HG03103 (cell line): ENCODE data around the gene SLC9A3.
"Not testable (repeated sequence)": the region's sequence is repeated elsewhere in the genome, so short reads cannot be mapped to it uniquely, and the experiment has no call there.

Experiments
- ATAC-seq: cut with Tn5 transposase; IDR thresholded peaks from one replicate; pipeline ENCODE4 v1.9.1; 2021; ENCODE audit warnings: low read depth; ENCODE audit not compliant: unreplicated experiment

The SLC9A3 gene

DNA sequence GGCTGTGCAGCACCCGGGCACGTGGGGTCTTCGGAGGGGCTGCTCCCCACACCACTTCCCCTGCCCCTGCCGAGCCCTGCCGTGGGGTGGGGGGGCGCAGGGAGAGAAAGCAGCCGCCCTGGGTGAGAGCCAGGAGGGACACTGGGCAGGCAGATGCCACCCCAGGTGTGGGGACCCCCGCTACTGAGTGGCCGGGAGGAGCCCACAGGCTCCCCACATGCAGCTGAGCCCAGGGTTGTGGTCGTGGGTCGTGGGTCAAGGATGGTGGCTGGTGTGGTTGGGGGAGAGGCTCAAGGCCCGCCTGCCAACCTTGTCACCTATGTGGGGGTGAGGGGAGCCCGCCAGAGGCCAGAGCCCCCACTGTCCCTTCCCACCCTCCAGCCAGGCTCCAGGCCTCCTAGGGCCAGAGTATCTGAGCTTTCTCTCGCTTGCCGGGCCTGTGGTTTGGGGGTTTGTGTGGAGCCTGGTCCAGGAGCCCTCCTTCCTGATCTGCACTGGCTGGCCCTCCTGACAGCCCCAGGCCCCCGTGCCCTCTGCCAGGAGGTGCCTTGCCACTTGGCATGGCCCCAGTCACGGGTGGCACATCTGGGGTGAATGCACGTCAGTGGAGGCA, 45.8 kb downstream of the SLC9A3 start:
- no peak for ATAC-seq

GRCh38 chr5:477871-478270, 46.4 kb downstream of the SLC9A3 start:
- ATAC-seq, result no peak

DNA sequence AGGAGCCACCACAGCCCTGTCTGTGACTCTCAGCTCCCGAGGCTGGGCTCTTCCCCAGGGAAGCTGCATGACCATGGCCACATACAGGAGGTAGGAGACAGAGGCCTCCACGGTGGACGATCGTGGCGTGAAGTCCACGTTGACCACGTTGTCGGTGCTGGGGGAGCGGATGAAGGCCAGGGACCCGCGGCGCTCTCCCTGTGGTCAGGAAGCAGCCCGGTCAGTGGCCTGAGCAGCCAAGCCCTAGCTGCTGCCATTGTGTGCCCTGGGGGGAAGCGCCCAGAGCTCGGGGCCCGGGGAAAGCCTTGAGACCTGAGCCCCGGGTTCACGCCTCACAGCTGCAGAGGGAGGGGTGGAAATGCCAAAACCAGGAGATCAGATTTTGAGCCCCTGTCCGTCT, 47.0 kb downstream of the SLC9A3 start:
- ATAC-seq, result no peak

DNA sequence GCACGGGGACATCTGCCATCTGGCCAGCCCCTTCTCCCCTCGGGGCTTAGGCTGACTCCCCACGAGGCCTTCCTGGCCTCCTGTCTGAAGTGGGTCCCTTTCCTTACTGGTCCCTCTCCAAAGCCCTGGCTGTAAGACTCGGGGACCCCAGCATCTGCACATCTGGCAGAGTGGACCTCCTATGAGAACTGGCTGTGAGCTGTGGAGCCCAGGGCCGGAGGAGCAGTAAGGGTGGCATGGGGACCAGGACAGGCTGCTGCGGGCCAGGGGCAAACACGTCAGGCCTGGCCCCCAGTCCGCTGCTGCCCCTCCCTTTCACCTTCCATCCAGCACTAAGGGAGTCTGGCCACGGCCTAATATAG, 47.5 kb downstream of the SLC9A3 start:
- ATAC-seq, result no peak

DNA sequence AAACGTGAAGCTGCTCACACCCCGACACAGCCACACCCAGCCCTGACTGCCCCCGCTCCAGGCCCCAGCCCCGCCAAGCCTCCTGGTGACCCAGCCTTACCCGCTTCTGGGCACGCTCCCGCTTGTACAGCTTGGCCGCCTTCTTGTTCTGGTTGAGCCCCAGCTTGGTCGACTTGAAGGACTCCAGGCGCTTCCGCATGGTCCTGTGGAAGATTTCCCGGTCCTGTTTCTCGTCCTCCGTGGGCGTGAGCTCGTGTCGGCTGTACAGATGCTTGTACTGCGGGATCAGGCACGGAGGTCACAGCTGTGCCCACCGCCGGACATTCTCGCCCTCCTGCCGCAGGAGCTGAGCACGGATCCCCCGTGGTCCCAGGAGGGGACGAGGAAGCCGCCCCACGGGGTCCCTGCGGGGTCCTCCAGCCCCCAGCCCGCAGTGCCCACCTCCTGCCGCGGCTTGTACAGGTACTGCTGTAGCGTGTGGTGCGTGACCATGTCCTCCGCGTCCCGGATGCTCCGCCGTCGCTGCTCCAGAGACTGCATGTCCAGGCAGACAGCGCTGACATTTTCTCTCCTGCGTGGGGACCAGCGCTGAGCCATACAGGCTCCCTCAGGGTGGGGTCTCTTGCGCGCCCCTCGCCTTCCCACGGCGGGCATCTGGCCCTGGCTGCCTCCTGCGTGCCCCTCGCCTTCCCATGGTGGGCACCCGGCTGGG, 48.0 kb downstream of the SLC9A3 start:
- no peak for ATAC-seq

DNA sequence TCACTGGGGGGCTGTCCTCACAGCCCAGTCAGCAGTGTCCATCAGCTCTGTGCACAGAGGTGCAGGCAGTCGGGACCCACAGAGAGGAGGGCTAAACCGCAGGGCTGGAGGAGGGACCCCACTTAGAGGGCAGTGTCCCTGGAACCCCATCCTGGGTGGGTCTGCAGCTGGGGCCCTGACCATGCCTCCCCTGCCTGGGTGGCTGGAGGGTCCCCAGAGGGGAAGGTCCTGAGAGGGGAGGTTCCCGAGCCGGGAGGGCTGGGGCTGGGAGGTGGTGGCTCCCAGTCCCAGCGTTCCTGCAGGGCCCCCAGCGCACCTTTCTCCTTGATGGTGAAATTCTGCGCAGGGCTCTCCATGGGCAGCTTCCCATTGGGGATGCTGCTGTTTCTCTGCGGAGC, 48.5 kb downstream of the SLC9A3 start:
- no peak for ATAC-seq

GRCh38 chr5:474840-475661, 49.2 kb downstream of the SLC9A3 start:
- no peak for ATAC-seq

GRCh38 chr5:474232-474839, 49.9 kb downstream of the SLC9A3 start:
- ATAC-seq, result not testable (repeated sequence)

- peak; percentile 17 for ATAC-seq
Measured at GRCh38 chr5:473551-474192, 50.6 kb downstream of the SLC9A3 start.

DNA sequence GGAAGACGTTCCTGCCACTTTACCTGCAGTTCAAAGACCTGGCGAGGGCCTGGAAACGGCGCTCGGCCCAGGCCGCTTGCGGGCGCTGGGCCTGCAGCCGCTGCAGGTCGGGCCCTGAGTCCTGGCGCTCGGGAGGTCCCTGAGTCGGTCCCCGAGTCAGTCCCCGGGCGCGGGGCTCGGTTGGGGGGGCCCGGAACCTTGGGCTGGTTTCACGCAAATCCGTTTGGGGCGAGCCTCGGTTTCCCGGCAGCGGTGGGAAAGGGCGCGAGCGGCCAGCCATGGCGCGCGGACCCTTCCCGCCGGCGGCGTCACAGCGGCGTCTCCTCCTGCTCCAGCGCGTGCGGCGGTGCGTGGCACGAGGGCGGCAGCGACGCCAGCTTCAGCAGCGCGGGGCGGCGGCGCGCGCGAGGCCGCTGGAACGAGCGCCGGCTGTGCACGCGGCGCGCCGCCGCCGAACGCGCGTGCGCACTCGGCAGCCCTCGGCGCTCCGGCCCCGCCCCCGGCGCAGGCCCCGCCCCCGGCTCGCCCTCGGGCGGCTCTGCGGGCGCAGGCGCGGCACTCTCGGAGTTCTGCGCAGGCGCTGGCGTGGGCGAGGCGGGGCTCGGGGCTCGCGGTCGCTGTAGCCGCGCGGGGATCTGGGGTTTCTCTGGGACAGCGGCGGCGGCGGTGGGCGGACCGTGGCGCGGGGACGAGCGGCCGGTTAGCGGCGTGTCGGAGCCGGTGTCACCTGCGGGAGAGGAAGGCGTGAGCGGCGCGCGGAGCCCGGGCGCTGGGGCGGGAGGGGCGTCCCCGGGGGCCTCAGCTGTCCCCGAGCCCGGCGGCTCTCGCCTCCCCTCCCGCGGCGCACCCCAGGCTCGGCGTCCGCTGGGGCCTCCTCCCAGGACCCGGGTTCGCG, 51.3 kb downstream of the SLC9A3 start:
- ATAC-seq, result peak; percentile 64

DNA sequence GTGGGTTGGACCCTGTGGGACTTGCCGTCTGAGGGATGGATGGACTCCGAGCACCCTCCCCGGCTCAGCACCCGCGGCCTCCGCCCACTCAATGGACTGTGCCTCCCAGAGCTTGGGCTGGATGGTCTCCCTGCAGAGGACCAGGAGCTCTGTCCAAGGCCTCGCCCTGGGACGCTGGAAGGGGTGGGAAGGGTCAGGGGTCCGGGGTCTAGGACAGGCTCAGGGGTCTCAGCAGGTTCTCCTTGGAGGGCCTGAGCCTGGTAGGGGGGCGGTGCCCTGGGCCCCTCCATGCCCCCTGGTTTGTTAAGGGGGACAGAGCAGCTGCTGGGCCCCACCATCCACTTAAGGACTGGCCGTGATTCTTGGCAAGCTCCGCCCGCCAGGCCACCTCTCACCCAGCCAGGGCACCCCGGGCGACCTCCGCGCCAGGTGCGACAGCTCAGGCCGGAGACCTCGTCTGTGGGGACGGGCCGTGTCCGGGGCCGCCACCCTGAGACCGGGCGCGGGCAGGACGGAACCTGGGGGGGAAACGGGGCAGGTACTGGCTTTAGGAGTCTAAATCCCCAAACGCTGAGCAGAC, 52.1 kb downstream of the SLC9A3 start:
- no peak for ATAC-seq

- no peak for ATAC-seq
Measured at GRCh38 chr5:471750-472058, 52.5 kb downstream of the SLC9A3 start.

DNA sequence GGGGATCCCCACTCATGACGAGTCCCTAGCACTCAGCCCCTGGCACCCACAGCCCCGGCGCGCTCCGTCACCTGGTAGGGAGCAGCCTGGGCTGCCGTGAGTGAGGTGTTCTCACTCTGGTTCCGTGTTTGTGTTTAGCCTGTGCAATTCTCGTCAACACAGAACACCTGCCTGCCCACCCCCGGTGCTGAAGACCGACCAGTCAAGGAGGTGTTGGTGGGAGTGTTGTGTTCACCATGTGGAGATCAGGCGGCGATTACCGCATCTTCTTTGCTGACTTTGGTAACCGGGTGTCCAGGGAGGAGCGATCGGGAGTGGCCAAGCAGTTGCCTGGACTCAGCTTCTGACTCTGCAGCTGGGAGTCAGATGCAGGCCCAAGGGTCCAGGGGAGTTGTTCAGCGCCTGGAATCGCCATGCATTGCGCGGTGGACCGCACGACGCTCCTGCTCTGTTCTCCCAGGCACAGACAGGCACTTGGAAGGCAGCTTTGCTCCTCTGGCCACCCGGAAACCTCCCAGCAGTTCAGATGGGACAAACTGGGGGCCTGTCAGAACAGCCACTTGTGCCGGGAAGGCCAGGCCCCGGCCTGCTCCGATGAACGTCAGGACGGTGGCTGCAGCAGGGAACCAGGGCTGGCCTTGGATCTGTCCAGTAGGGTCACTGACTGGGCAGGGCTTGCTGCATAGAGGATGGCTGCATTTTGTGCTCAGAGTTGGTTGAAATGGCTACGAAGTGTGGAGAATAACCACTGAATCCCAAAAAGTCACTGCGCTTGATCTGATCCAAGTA, 53.1 kb downstream of the SLC9A3 start:
- ATAC-seq, result no peak

GRCh38 chr5:469752-470483, 54.3 kb downstream of the SLC9A3 start:
- ATAC-seq, result no peak

DNA sequence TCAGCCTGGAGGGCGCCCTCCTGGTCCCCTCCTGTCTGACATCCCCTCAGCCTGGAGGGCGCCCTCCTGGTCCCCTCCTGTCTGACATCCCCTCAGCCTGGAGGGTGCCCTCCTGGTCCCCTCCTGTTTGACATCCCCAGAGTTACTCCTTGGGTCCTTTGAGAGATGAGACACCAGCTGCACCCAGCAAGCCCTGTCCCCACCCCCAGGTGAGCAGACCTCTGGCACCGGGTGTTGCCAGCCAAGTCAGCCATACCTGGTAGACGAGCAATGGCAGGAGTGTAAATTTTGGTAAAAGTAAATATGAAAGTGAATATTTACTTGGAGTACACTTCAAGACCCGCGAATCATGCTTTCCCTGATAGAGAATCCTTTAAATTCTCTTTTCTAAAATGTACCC, 55.8 kb downstream of the SLC9A3 start:
- ATAC-seq, result no peak

DNA sequence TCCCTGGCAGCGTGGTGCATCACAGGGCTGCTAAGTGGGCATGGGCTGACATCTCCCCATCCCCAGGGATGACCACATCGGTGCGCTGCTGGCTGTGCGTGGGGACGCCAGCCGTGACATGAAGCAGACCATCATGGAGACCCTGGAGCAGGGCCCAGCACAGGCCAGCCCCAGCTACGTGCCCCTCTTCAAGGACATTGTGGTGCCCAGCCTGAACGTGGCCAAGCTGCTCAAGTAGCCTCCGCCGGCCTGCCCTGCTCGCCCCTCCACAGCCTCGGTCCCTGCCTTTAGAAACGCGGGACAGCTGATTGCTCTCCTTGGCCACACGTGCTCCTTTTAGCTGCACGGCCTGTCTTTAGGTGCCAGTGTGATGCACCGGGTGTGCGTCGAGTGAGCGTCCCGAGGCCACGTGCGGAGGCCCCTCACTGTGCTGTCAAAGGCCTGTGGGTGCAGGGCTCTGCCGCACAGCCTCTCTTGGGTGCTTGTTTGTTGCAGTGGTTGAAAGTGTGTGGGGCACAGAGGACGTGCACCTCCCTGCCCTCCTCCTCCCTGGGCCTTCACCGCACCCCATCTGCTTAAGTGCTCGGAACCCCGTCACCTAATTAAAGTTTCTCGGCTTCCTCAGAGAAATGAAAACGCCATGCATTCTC, 57.5 kb downstream of the SLC9A3 start:
- ATAC-seq, result no peak

DNA sequence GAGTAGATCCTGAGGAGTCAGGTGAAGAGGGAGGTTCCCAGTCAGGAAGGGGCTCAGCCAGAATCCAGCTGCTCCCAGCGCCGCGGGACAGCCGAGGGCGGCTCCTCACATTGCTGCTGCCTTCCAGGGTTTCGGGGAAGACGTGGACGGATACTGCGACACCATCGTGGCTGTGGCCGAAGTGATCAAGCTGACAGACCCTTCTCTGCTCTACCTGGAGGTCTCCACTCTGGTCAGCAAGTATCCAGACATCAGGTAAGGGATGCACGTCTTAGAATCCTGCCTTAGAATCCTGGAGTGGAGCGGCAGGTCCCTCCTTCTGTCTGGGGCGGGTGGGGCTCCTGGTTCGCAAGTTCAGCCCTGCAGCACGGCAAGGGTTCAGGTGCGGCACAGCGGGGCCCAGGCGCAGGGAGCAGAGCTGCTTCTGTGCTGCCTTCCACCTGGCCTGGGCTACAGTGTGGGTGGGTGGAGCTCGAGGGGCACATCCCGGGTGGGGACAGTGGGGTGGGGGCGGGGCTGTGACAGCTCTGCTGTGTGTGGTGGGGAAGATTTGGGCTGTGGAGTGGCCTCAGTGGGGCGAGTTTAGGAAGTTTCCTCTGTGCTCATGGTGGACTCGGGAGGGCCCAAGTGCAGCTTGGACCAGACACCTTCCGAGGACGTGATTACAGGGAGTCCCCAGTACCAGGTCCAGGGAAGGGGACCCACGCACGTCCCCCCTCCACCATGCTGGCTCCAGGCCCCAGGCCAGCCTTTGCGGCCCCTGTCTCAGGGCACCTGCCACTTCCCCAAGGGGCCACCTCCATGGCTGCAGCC, 58.5 kb downstream of the SLC9A3 start:
- no peak for ATAC-seq
